ENCODE measurements around the gene FAM163B. TPM values are rescaled to one million over a fixed set of nuclear protein-coding genes. Genes with fewer than 3 reads are reported as not detected.

The FAM163B gene
- total and polyA plus RNA-seq, 2 of the 8 experiments (the other 6 are each of a cell fraction or from before 2014, with no cell fraction given) = 0.63 to 1.0 TPM

GRCh38 chr9:133583111-133583510 lies 26.1 kb downstream of the FAM163B start:
- ChIA-PET CTCF (ENCODE audit: partially characterized antibody) (interaction anchor here (0.6 to 4.2 kb wide), 7 partner anchors 8 to 438 kb away, joined by 3 to 17 read pairs (median 4); no protein-coding TSS in a partner anchor), POLR2A (ENCODE audit: partially characterized antibody) (interaction anchor here (1.4 to 3.3 kb wide), 2 partner anchors 9 to 10 kb away, joined by 4 to 7 read pairs; no protein-coding TSS in a partner anchor)
- H4K8ac ChIP-seq (ENCODE audit: extremely low read depth, insufficient read depth, low read length) = no peak overlapping the region
- H3K27ac ChIP-seq (ENCODE audit: low read depth, low read length) = no peak overlapping the region
- no peak overlapping the region for H3K4ac ChIP-seq (replicated peaks; ENCODE audit: insufficient read length, low read depth, low read length)
- H3K36me3 ChIP-seq (ENCODE audit: control insufficient read depth in 2 of 4, insufficient read depth in 4 of 4, low read length in 3 of 4) = no peaks in the 10 kb centered on the region
- DNase-seq (ENCODE audit: low read depth in 1 of 2, low spot score in 2 of 2) (no peak), FAIRE-seq (no peak)
- H2BK20ac ChIP-seq (ENCODE audit: low read length) = no peak overlapping the region
- H3K14ac ChIP-seq (ENCODE audit: insufficient read length) = no peak overlapping the region
- H3K27me3 ChIP-seq (replicated peaks in 1 of 4; ENCODE audit: control insufficient read depth in 3 of 4, extremely low read depth in 1 of 4, insufficient read depth in 3 of 4, low read length in 3 of 4) = no peaks in the 10 kb centered on the region
- no peak overlapping the region for H2AFZ ChIP-seq (ENCODE audit: low read length)
- 0 out of 2 replicates have a peak overlapping the region, but pooled peaks have one; percentile 75 for H2AK5ac ChIP-seq (ENCODE audit: low read depth, low read length)
- no peak overlapping the region for H2BK12ac ChIP-seq (ENCODE audit: low read depth, low read length)
- peaks cover 3 to 26% (median 19%) of the 10 kb centered on the region in 4 experiments for H3K4me1 ChIP-seq (replicated peaks in 1 of 4; ENCODE audit: control insufficient read depth in 3 of 4, insufficient read depth in 4 of 4, low read length in 3 of 4)
- 78% methylated on average over 3 of the region's 3 CpGs; no CpG with 5 or more reads in 1 of the 2 experiments for WGBS, 2 experiments (ENCODE audit: extremely low coverage in 1 of 2, insufficient coverage in 1 of 2, insufficient read length in 1 of 2, insufficient replicate concordance in 2 of 2, low coverage in 1 of 2, low lambda C conversion rate in 2 of 2, missing lambda C conversion rate in 1 of 2)
- H3K79me1 ChIP-seq (ENCODE audit: low read depth, low read length) = no peaks in the 10 kb centered on the region
- no peak overlapping the region; the same call in 1 of the 2 replicates for H3K18ac ChIP-seq (ENCODE audit: extremely low read depth, low read length)
- no peaks in the 10 kb centered on the region for H3K9me3 ChIP-seq (ENCODE audit: insufficient read depth in 2 of 2, low read depth in 1 of 2, low read length in 1 of 2)
- H2BK15ac ChIP-seq (ENCODE audit: low read length) = 0 out of 2 replicates have a peak overlapping the region, but pooled peaks have one; percentile 72
- H4K5ac ChIP-seq (ENCODE audit: insufficient read length, low read depth, low read length) = no peak overlapping the region
- no peak overlapping the region for H3K23ac ChIP-seq (ENCODE audit: insufficient read length)
- H3K56ac ChIP-seq (replicated peaks; ENCODE audit: insufficient read length, low read depth, low read length) = no peak overlapping the region
- no peaks in the 10 kb centered on the region for H3K79me2 ChIP-seq (ENCODE audit: control insufficient read depth in 1 of 2, insufficient read depth in 2 of 2, low read length in 2 of 2)
- H3K23me2 ChIP-seq (ENCODE audit: low read depth, low read length) = no peaks in the 10 kb centered on the region
- no peaks in the 10 kb centered on the region for H4K20me1 ChIP-seq (replicated peaks in 1 of 2; ENCODE audit: control insufficient read depth in 1 of 2, insufficient read depth in 2 of 2, low read length in 2 of 2)
- H3K4me2 ChIP-seq (ENCODE audit: insufficient read depth in 1 of 2, low read depth in 2 of 2, low read length in 2 of 2) = no peak overlapping the region
- H3K4me3 ChIP-seq (ENCODE audit: extremely low read depth in 1 of 4, insufficient read depth in 2 of 4, low read depth in 3 of 4, low read length in 4 of 4) = no peak overlapping the region
- no peak overlapping the region for H3K9ac ChIP-seq (replicated peaks in 1 of 4; ENCODE audit: extremely low read depth in 1 of 4, low read depth in 3 of 4, low read length in 3 of 4)
- no peak overlapping the region for H4K91ac ChIP-seq (replicated peaks; ENCODE audit: insufficient read length, low read length)
- peak overlapping the region; percentile 45 for H2BK120ac ChIP-seq (replicated peaks; ENCODE audit: low read depth, low read length)
- H2BK5ac ChIP-seq (ENCODE audit: low read depth, low read length) = 0 out of 2 replicates have a peak overlapping the region, but pooled peaks have one; percentile 21
- TF ChIP-seq YY1 (IDR thresholded peaks at IDR 0.05; ENCODE audit: low read depth, low read length) = no peak
- no peak for TF ChIP-seq SP2 (IDR thresholded peaks at IDR 0.05; ENCODE audit: low read length)
- TF ChIP-seq TBP (IDR thresholded peaks at IDR 0.05; ENCODE audit: low read depth, low read length) = no peak
- TF ChIP-seq ZNF274 (IDR thresholded peaks at IDR 0.05; ENCODE audit: borderline replicate concordance, extremely low read depth, low read length) = no peak
- TF ChIP-seq CEBPB (IDR thresholded peaks at IDR 0.05; ENCODE audit: low read depth, low read length) = no peak
- no peak for TF ChIP-seq RFX5 (IDR thresholded peaks at IDR 0.05; ENCODE audit: borderline replicate concordance, low read depth, low read length)
- TF ChIP-seq RAD21 (IDR thresholded peaks at IDR 0.05 in 1 of 2, conservative IDR thresholded peaks at IDR 0.05 in 1 of 2; ENCODE audit: low read depth in 2 of 2, low read length in 2 of 2) = no peak
- TF ChIP-seq RBBP5 (IDR thresholded peaks at IDR 0.05; ENCODE audit: borderline replicate concordance, low read depth, low read length) = no peak
- no peak for TF ChIP-seq TCF12 (IDR thresholded peaks at IDR 0.05; ENCODE audit: low read depth, low read length)
- TF ChIP-seq BACH1 (IDR thresholded peaks at IDR 0.05; ENCODE audit: low read length) = no peak
- TF ChIP-seq CTCF (IDR thresholded peaks at IDR 0.05; ENCODE audit: control extremely low read depth in 1 of 3, insufficient read depth in 1 of 3, low read depth in 1 of 3, low read length in 3 of 3) = no peak
- no peak for TF ChIP-seq RXRA (IDR thresholded peaks at IDR 0.05; ENCODE audit: insufficient read depth, low read depth, low read length)

Data from H1 (cell line).